ENCODE results near the gene ARHGAP6. TPM values are rescaled to one million over a fixed set of nuclear protein-coding genes. Genes with fewer than 3 reads are reported as not detected.
A peak's percentile ranks its signal among the peaks of the same experiment; 100 is the strongest.

ARHGAP6 gene
- total RNA-seq, 6 experiments from 2014 or later = 0.38 to 1.2 (median 0.78) TPM

DNA sequence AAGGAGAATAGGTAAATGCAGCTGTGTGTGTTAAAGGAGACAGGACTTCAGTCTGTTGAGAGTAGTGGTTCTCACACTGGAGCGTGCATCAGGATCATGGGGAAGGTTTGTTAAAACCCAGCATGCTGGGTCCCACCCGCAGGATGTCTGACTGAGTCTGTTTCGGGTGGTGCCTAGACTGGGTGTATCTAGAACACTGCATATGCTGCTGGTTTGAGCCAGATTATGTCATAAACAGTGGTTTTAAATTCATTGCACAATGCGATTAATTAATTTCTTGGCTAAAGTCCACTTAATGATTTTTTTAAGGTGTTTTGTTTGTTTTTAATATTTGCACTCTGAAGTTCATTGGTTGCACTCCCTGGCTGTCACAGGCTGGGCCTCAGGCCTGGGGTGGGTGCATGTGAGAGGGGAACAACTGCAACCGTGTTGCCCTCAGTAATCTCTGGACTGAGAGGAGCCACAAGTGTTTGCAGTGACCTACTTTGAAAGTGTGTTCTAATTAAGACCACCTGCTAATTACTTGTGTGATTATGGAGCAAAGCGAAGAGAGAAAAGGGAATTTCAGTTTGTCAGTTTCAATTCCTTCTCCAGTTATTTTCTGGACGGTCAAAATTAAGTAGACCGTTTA lies 546.3 kb downstream of the ARHGAP6 start:
- ATAC-seq = peak in 3 of 4 donors; percentile 36 to 55 (median 49)
- H3K27me3 ChIP-seq = no peaks in the 10 kb centered on the region
- H3K4me1 ChIP-seq = no peaks in the 10 kb centered on the region
- intact Hi-C loops (cut with DNase I) = no loop called here
- TF ChIP-seq, protein P1, sequence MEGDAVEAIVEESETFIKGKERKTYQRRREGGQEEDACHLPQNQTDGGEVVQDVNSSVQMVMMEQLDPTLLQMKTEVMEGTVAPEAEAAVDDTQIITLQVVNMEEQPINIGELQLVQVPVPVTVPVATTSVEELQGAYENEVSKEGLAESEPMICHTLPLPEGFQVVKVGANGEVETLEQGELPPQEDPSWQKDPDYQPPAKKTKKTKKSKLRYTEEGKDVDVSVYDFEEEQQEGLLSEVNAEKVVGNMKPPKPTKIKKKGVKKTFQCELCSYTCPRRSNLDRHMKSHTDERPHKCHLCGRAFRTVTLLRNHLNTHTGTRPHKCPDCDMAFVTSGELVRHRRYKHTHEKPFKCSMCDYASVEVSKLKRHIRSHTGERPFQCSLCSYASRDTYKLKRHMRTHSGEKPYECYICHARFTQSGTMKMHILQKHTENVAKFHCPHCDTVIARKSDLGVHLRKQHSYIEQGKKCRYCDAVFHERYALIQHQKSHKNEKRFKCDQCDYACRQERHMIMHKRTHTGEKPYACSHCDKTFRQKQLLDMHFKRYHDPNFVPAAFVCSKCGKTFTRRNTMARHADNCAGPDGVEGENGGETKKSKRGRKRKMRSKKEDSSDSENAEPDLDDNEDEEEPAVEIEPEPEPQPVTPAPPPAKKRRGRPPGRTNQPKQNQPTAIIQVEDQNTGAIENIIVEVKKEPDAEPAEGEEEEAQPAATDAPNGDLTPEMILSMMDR (IDR thresholded peaks at IDR 0.05) = no peak
- TF ChIP-seq POLR2A (IDR thresholded peaks at IDR 0.05) = no peak
- peaks cover 0 to 36% (median 6%) of the 10 kb centered on the region in 4 donors for H3K36me3 ChIP-seq
- H3K4me3 ChIP-seq = no peak overlapping the region
- DNase-seq = no peak
- 39% methylated on average over 7 of the region's 8 CpGs for WGBS (ENCODE audit: insufficient coverage, low coverage, low lambda C conversion rate, missing lambda C conversion rate)
- H3K27ac ChIP-seq = no peak overlapping the region
- H3K9me3 ChIP-seq = no peaks in the 10 kb centered on the region

DNA sequence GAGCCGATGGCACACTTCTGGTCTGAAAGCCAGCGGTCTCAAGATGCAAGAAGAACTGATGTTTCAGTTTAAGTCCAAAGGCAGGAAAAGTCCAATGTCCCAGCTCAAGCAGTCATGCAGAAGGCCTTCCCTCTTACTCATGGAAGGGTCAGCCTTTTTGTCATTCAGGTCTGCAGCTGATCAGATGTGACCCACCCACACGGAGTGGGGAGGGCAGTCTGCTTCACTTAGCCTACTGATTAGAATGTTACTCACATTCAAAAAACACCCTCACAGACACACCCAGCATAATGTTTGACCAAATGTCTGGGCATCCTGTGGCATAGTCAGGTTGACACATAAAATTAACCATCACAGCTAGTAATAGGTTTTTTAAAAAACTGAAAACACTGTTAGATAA lies 548.0 kb downstream of the ARHGAP6 start:
- TF ChIP-seq, protein P1 (IDR thresholded peaks at IDR 0.05) = no peak
- no peak for TF ChIP-seq POLR2A (IDR thresholded peaks at IDR 0.05)
- DNase-seq (no peak), ATAC-seq (no peak)
- no peak overlapping the region for H3K27ac ChIP-seq
- WGBS (ENCODE audit: insufficient coverage, low coverage, low lambda C conversion rate, missing lambda C conversion rate) = 47% methylated on average over 2 of the region's 3 CpGs
- no peaks in the 10 kb centered on the region for H3K27me3 ChIP-seq
- intact Hi-C loops (cut with DNase I) = no loop called here
- H3K36me3 ChIP-seq = peaks cover 0 to 36% (median 6%) of the 10 kb centered on the region in 4 donors
- H3K4me3 ChIP-seq = no peak overlapping the region
- H3K4me1 ChIP-seq = peaks cover 0 to 5% (median 0%) of the 10 kb centered on the region in 4 donors
- H3K9me3 ChIP-seq = no peaks in the 10 kb centered on the region

DNA sequence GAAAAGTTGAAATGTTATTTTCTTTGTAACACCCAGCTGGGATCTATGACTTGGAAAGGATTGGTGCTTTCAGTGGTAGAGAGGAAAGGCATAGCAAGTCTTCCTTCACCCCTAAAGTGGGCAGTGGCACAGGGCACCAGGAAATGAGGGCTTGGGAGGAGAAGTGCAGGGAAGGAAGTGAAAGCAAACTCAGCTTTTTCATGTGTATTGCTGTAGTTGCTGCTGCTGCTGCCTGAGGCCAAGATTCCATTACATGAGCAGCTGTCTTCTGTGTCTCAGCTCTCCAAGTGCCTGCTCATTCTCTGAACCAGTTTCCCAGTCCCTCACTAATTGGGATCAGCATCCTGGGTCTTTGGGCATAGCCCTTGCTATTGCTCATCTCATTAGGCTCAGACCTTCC lies 552.0 kb downstream of the ARHGAP6 start:
- DNase-seq = no peak
- peak in 2 of 4 donors; percentile 11 to 20 for ATAC-seq
- intact Hi-C loops (cut with DNase I) = no loop called here
- TF ChIP-seq, protein P1 (IDR thresholded peaks at IDR 0.05) = no peak
- TF ChIP-seq POLR2A (IDR thresholded peaks at IDR 0.05) = no peak
- Histone ChIP-seq H3K4me1 (peaks cover 0 to 5% (median 0%) of the 10 kb centered on the region in 4 donors), H3K27ac (no peak overlapping the region), H3K4me3 (no peak overlapping the region), H3K9me3 (no peaks in the 10 kb centered on the region), H3K27me3 (no peaks in the 10 kb centered on the region), H3K36me3 (peaks cover 0 to 27% (median 6%) of the 10 kb centered on the region in 4 donors)

DNA sequence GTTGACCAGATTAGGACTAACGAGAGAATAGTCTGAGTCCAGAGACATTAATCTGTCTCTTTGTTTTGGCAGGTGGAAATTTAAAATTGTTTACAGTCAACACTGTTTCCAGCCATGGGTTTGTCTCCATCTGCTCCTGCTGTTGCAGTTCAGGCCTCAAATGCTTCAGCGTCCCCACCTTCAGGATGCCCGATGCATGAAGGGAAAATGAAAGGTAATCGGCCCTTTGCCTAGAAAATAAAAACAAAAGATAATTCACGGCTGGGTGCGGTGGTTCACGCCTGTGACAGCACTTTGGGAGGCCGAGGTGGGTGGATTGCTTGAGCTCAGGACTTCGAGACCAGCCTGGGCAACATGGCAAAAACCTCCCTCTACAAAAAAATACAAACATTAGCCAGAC lies 553.8 kb downstream of the ARHGAP6 start:
- intact Hi-C loops (cut with DNase I) = no loop called here
- Histone ChIP-seq H3K4me1 (peaks cover 0 to 5% (median 0%) of the 10 kb centered on the region in 4 donors), H3K27ac (peak overlapping the region; percentile 51 to 74 (median 67)), H3K27me3 (no peaks in the 10 kb centered on the region), H3K4me3 (peak overlapping the region; percentile 50 to 70 (median 55)), H3K36me3 (peaks cover 0 to 11% (median 2%) of the 10 kb centered on the region in 4 donors), H3K9me3 (no peaks in the 10 kb centered on the region)
- TF ChIP-seq, protein P1 (IDR thresholded peaks at IDR 0.05) = no peak
- no peak for TF ChIP-seq POLR2A (IDR thresholded peaks at IDR 0.05)
- no peak for ATAC-seq
- DNase-seq = no peak
- WGBS (ENCODE audit: insufficient coverage, low coverage, low lambda C conversion rate, missing lambda C conversion rate) = 30% methylated on average over 8 of the region's 9 CpGs
